Endothelial cell of hepatic sinusoid (primary cell): Measurements from ENCODE around the gene GOLGA8K.
"Not testable (repeated sequence)": the region's sequence is repeated elsewhere in the genome, so short reads cannot be mapped to it uniquely, and the experiment has no call there.

Experiments
- in situ Hi-C: cut with HindIII; loops from 2 replicates; pipeline ENCODE4 v1.10.0; 2017; ENCODE audit warnings: low sequenced_read_pairs

The GOLGA8K gene

GRCh38 chr15:32358462-32358861 is 44.6 kb downstream of the GOLGA8K start:
- in situ Hi-C loops: not testable (repeated sequence)

- in situ Hi-C loops: not testable (repeated sequence)
Observed at GRCh38 chr15:32356909-32357308, 46.2 kb downstream of the GOLGA8K start.

DNA sequence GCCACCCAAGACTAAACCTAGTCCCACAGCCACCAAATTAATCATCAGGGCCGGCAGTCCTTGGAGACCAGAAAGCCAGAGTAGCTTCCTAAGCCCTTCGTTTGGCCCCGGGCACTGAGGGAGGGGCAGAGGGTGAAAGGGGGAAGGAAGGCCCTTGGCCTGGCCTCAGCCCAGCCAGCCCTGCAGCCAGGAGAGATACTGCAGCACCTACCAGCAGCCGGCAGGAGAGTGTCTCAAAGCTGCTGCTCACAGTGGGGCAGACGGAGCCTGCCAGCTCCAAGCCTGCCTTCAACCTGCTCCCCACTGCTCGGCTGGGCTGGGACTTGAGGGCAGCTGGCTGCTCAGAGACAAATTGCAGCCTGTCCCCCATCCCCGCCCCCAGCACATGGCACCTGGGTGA is 50.3 kb downstream of the GOLGA8K start:
- in situ Hi-C loops: not testable (repeated sequence)

GRCh38 chr15:32350563-32351220 is 52.4 kb downstream of the GOLGA8K start:
- in situ Hi-C loops: not testable (repeated sequence)

GRCh38 chr15:32347037-32347436 is 56.1 kb downstream of the GOLGA8K start:
- in situ Hi-C loops: not testable (repeated sequence)

GRCh38 chr15:32345978-32346547 is 57.0 kb downstream of the GOLGA8K start:
- in situ Hi-C loops: not testable (repeated sequence)

DNA sequence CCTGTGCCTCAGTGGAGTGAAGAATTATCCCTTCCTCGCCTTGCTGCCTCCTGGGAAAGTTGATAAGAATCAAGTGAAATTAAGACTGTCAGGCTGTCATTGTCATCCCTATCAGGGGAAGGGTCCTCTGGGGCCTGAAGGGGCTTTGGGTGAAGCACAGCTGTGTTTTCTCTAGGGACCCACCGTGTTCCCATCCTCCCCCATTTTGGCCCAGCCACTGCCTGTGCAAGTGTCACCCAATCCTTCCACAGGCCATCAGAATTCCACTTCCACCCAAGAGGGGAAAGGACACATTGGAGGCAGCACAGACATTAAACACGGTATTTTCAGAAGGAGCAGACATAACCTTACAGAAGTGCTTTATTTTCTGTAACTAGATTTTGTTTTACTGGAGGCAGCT is 59.2 kb downstream of the GOLGA8K start:
- in situ Hi-C loops: not testable (repeated sequence)
